T-helper 22 cell (primary cell): ENCODE results near the gene CLCA4.
"Not testable (repeated sequence)": the region's sequence is repeated elsewhere in the genome, so short reads cannot be mapped to it uniquely, and the experiment has no call there.

Experiments
- DNase-seq: peaks from one replicate; pipeline ENCODE4 v3.0.0-alpha.2; 2020; ENCODE audit warnings: low read depth

Gene CLCA4, protein sequence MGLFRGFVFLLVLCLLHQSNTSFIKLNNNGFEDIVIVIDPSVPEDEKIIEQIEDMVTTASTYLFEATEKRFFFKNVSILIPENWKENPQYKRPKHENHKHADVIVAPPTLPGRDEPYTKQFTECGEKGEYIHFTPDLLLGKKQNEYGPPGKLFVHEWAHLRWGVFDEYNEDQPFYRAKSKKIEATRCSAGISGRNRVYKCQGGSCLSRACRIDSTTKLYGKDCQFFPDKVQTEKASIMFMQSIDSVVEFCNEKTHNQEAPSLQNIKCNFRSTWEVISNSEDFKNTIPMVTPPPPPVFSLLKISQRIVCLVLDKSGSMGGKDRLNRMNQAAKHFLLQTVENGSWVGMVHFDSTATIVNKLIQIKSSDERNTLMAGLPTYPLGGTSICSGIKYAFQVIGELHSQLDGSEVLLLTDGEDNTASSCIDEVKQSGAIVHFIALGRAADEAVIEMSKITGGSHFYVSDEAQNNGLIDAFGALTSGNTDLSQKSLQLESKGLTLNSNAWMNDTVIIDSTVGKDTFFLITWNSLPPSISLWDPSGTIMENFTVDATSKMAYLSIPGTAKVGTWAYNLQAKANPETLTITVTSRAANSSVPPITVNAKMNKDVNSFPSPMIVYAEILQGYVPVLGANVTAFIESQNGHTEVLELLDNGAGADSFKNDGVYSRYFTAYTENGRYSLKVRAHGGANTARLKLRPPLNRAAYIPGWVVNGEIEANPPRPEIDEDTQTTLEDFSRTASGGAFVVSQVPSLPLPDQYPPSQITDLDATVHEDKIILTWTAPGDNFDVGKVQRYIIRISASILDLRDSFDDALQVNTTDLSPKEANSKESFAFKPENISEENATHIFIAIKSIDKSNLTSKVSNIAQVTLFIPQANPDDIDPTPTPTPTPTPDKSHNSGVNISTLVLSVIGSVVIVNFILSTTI

DNA sequence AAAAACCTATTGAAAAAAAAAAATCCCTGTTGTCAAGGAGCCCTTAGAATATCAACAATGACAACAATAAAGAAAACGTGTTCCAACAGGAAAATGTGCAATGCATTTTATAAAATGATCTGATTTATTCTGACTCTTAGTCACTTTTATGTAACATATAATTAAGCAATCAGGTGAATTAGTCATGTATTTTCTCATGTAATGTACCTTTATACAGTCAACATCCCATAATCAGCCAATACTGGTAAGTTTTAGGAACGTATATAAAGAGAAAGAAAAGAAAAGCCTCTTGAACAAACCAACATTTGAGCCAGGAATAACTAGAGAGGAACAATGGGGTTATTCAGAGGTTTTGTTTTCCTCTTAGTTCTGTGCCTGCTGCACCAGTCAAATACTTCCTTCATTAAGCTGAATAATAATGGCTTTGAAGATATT, at the start of gene CLCA4:
TSS of gene CLCA4 (plus strand) at position 292 of the 435 bp plus-strand sequence. CDS start at position 334, 42 bp downstream.
- DNase-seq, result no peak

GRCh38 chr1:86498281-86498680, 48.6 kb upstream of the CLCA4 start:
- no peak for DNase-seq

- DNase-seq, result no peak
Measured at GRCh38 chr1:86499987-86500593, 46.8 kb upstream of the CLCA4 start.

- no peak for DNase-seq
Measured at GRCh38 chr1:86500714-86501113, 46.2 kb upstream of the CLCA4 start.

GRCh38 chr1:86502125-86502646, 44.7 kb upstream of the CLCA4 start:
- DNase-seq, result not testable (repeated sequence)

DNA sequence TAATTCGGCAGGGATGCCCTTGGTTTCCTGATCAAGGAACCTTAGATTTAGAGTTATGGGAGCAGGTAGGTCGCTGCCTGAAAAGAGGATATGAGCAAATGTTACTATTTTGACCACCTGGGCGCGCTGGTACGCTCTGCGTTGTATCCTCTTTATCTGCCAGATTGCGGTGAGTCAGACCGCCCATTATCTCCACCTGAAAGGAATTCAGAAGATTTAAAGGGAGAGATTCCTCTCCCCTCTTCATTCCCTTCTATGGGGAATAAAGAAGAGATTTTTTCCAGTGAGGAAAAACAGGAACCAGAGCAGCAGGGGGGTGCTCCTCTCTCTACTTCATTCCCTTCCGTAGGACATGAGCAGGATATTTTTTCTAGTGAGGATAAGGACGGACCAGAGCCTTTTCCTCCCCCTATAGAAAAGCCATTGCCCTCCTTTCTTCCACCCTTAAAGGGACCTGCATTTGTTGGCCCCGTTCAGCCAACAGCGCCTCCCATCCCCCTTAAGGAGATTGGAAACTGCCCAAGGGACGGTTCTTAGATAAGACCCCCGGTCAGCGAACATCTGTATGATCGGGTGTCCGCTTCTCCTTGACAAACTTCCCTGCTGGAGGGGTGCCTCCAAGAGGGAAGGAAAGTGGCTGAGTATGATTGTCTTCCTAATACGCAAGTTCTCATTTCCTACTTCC, 44.0 kb upstream of the CLCA4 start:
- DNase-seq, result no peak

DNA sequence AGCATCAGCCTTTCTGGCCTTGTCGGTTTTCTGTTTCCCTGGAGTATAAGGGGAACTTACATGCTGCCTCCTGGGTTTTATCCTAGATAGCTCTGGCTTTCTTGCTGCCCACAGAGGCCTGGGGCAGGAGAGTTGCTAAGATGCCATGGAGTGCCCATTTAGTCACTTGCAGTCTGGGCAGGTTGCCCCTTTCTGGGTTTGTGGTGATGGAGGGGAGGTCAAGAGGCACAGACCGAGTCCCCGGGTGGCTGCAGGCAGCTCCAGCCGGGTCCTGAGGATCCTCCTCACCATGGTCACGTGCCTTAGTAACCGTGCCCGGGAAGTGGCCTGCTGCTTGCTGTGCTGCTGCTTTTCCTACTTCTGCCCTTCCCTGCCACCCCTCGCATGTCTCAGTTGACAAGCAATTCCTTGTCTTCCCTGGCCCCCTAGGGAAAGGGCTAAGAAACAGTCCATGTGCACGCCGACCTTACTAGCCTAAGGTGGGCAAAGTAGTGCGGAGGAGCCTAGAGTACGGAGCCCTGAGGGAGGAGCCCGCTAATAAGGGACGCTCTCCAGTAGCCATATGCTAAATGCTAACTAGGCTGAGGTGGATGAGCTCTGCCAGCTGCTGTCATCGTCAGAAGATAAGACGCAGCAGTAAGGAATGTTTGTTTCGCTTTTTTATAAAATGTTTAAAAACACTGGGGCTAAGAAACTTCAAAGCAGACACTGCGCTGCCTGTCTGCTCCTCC, 43.3 kb upstream of the CLCA4 start:
- DNase-seq, result no peak

GRCh38 chr1:86504137-86504479, 42.8 kb upstream of the CLCA4 start:
- no peak for DNase-seq

GRCh38 chr1:86504895-86505563, 41.8 kb upstream of the CLCA4 start:
- no peak for DNase-seq

- no peak for DNase-seq
Measured at GRCh38 chr1:86505564-86505902, 41.3 kb upstream of the CLCA4 start.

DNA sequence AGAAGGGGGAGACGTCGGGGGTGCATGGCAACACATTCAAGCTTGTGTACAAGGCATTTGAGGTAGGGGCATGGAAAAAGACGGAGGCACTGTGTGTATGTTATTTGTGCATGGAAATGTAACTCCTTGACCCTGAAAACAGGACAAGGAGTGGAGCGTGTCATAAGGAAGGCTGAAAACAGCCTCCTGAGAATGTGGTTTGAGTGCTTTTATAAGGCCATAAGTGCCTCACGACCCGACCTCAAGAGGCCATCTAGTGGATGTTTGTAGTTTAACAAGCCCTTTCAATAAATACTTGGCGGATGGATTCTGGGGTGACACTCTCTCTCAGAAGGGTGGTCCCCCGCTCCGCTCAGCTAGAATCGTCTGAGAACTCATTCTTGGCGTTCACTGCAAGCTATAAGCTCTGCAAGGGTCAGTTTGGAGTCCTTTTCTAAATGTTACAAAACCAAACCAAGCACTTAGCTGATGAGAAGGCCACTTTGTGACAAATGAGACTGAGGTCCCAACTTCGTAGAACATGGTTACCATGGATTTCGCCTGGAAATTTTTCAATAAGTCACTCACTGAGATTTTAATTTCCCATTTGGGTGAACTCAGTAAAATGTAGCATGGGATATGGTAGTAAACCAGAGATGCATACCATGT, 38.8 kb upstream of the CLCA4 start:
- DNase-seq, result no peak

- no peak for DNase-seq
Measured at GRCh38 chr1:86508583-86508969, 38.3 kb upstream of the CLCA4 start.

GRCh38 chr1:86515597-86515996, 31.3 kb upstream of the CLCA4 start:
- no peak for DNase-seq

DNA sequence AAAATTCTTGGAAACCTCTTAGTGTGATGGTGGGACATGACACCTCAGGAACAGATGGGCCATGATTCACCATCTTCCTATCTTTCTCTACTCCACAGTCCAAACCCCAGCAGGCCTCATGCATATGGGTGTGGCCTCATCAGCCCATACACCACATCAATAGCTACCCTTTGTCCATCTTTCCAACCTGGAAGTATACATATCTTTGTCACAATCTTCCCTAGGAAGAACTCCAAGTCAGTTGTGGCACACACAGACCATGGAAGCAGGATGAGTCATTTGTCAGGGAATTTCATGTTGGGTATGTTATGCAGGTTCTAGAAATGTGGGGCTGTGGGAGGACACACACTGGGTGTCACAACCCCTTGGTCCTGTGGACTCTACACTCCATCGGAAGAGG, 30.5 kb upstream of the CLCA4 start:
- DNase-seq, result no peak

DNA sequence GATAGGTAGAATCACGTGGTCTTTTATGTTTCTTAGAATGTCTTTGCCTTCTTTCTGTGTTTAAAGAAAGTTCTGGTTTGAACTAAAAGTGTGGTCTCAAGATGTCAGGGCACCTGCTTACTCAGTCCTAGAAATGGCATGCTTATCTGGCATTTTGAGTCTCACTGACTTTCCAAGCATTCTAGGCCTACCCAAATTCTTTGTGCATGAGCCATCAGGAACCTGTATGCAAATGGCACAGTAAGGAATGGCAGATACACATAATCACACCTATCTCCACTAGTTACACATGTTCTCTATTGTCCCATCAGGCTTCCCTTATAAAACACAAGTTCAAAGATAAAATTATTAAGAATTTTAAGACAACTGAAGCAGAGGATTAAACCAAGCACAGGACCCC, 29.5 kb upstream of the CLCA4 start:
- DNase-seq, result no peak

DNA sequence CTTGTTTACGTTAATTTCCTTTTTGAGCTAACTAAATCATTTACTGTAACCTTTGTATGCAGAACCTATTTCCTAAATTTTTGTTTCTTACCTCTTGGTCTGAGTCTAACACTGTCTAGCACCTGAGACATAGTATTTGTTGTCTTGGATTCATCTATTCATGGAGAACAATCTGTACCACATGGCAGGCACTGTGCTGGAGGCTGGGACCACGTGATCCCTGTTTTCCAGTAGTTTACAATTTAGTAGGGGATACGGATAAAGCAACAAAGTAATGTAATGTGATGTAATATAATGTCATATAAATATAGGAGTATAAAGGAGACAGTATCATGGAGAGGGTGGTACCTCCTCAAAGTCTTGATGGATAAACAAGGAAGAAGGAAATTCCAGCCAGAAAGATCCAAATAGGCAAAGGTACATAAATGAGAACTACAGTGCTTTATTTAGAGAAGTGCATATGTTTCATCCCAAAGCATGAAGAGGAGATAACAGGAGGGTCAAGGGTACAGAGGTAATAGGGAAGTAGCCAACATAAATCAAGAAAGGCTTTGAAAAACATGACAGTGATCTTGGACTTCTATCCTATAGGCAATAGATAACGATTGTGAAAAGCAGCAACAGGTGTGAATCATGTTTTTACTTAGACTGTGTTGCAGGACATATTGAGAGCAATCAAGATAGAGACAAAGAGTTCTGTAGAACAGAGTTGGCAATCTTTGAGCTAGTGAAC, 25.9 kb upstream of the CLCA4 start:
- DNase-seq, result no peak

- DNase-seq, result no peak
Measured at GRCh38 chr1:86521522-86521891, 25.4 kb upstream of the CLCA4 start.

DNA sequence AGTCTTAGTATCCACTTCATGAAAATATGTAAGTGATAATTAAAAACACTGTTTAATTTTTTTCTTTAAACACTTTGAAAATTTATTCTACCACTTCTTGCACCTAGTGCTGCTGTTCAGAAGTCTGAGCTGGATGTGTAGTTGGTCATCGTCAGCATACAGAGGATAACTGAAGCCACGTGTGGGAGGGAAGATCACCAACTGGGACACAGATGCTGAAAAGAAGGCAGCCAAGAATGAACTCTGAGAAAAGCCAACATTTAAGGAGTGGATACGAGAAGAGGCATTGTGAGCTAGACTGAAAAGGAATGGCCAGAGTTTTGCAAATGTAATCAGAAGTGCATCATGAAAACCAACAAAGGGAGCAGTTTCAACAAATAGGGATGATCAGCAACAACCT, 24.6 kb upstream of the CLCA4 start:
- DNase-seq, result no peak

- no peak for DNase-seq
Measured at GRCh38 chr1:86523670-86524354, 23.1 kb upstream of the CLCA4 start.
